ENCODE data around the gene ERCC3.
"Not testable (repeated sequence)": the region's sequence is repeated elsewhere in the genome, so short reads cannot be mapped to it uniquely, and the experiment has no call there.

DNA sequence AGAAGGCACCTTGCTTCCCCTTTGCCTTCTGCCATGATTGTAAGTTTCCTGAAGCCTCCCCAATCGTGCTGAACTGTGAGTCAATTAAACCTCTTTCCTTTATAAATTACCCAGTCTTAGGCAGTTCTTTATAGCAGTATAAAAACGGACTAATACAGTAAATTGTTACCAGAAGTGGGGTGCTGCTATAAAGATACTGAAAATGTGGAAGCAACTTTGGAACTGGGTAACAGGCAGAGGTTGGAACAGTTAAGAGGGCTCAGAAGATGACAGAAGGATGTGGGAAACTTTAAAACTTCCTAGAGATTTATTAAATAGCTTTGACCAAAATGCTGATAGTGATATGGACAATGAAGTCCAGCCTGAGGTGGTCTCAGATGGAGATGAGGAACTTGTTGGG, 56.2 kb downstream of the ERCC3 start:
- TF ChIP-seq POLR2A, POLR2AphosphoS5, EP300 (IDR thresholded peaks at IDR 0.05): not testable (repeated sequence)
- TF ChIP-seq, protein P1, sequence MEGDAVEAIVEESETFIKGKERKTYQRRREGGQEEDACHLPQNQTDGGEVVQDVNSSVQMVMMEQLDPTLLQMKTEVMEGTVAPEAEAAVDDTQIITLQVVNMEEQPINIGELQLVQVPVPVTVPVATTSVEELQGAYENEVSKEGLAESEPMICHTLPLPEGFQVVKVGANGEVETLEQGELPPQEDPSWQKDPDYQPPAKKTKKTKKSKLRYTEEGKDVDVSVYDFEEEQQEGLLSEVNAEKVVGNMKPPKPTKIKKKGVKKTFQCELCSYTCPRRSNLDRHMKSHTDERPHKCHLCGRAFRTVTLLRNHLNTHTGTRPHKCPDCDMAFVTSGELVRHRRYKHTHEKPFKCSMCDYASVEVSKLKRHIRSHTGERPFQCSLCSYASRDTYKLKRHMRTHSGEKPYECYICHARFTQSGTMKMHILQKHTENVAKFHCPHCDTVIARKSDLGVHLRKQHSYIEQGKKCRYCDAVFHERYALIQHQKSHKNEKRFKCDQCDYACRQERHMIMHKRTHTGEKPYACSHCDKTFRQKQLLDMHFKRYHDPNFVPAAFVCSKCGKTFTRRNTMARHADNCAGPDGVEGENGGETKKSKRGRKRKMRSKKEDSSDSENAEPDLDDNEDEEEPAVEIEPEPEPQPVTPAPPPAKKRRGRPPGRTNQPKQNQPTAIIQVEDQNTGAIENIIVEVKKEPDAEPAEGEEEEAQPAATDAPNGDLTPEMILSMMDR (IDR thresholded peaks at IDR 0.05), result not testable (repeated sequence)

Measured in stomach (tissue), 4 donors.